Ascending aorta (tissue), 2 donors: ENCODE measurements around the gene CD52. TPM values are rescaled to one million over a fixed set of nuclear protein-coding genes. Genes with fewer than 3 reads are reported as not detected.

Source experiments
- DNase-seq, 2 donors: peaks; one replicate each; pipeline ENCODE4 v3.0.0-alpha.2; 2019; ENCODE audit warnings: low spot score in 2 of 2
- H3K27ac ChIP-seq, 2 donors: fragments of 200-600 bp; sonication (generic); one replicate each; pipeline ENCODE4 v1.5.1; 2016 to 2017; ENCODE audit warnings: mild to moderate bottlenecking in 1 of 2
- H3K27me3 ChIP-seq: fragments of 200-600 bp; sonication (generic); one replicate; pipeline ENCODE4 v1.5.1; 2017
- H3K36me3 ChIP-seq, 2 donors: fragments of 200-600 bp; sonication (generic); one replicate each; pipeline ENCODE4 v1.5.1; 2016
- H3K4me1 ChIP-seq, 2 donors: fragments of 200-600 bp; sonication (generic); one replicate each; pipeline ENCODE4 v1.5.1; 2016 to 2017; ENCODE audit warnings: mild to moderate bottlenecking in 1 of 2
- H3K4me3 ChIP-seq, 2 donors: fragments of 200-600 bp; sonication (generic); one replicate each; pipeline ENCODE4 v1.5.1; 2016 to 2017; ENCODE audit warnings: mild to moderate bottlenecking in 1 of 2
- H3K9me3 ChIP-seq, 2 donors: fragments of 200-600 bp; sonication (generic); one replicate each; pipeline ENCODE4 v1.5.1; 2016
- intact Hi-C: fragments of 100-400 bp; cut with DNase I; formaldehyde crosslinking; loops from one replicate; pipeline ENCODE4 v1.15.1; 2023
- total RNA-seq: library from RNA; depleted of rRNA; stranded (reverse); fragments of >200 nt; gene quantifications from one replicate; pipeline ENCODE4 v1.1.0, GENCODE V29; 2016
- TF ChIP-seq, protein P1 (sequence below), 3 experiments: fragments of 200-600 bp in 2 of 3; fragments of 450-650 bp in 1 of 3; sonication (generic) in 2 of 3; IDR thresholded peaks; one replicate each; pipeline ENCODE4 v1.5.1; 2016 to 2019; ENCODE audit warnings: antibody characterized with exemption in 3 of 3, mild to moderate bottlenecking in 1 of 3, moderate library complexity in 1 of 3

Gene CD52
- total RNA-seq, 1 donor from 2014 or later, result not detected

DNA sequence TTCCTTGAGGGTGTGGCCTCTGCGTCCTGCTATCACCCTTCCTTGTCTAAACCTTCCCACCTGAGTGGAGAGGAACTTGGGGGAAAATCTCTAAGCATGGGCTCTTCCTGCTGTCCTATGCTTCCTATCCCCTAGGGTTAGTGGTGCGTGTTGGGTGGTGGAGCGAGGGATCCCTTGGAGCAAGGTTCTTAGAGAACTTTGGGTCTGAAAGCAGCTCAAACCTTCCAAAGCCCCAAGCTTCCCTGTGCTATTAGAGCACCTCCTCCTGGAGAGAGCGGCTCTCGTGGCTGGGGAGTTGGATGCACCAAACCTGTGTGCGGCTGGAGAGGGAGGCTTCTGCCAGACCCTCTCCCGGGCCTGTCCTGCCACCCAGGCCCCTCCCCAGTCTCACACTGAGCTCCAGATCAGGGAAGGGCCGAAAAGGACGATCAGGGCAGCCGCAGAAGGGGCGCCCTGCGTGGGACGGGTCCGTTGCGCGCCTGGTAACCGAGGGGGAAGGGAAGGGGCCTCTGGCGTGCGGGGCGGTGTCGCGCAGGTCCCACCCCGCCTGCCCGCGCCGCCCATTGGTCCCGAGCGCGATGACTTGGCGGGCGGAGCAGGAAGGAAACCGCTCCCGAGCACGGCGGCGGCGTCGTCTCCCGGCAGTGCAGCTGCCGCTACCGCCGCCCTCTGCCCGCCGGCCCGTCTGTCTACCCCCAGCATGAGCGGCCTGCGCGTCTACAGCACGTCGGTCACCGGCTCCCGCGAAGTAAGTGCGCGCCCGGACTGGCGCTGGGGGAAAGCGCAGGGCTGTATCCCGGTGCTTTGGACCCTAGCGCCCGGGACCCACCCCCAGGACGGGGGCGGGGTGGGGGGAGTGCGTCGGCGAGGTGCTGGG is 38.1 kb upstream of the CD52 start, which contains the start of gene SH3BGRL3:
Gene SH3BGRL3 (plus strand): TSS at position 631 of the 877 bp plus-strand sequence. CDS start 70 bp downstream, at position 701.
- H3K27ac ChIP-seq, result peak within 1 kb of the TSS; percentile 90 to 99
- intact Hi-C loops, result loop anchor here (2.0 kb wide), 2 partner anchors 111 to 169 kb away; partner anchors contain the start of genes C1orf232, PDIK1L and ZNF593
- H3K9me3 ChIP-seq, result no peaks in the 10 kb centered on the region
- H3K4me1 ChIP-seq, result peaks cover 33 to 61% of the 10 kb centered on the region in 2 donors
- TF ChIP-seq, protein P1, sequence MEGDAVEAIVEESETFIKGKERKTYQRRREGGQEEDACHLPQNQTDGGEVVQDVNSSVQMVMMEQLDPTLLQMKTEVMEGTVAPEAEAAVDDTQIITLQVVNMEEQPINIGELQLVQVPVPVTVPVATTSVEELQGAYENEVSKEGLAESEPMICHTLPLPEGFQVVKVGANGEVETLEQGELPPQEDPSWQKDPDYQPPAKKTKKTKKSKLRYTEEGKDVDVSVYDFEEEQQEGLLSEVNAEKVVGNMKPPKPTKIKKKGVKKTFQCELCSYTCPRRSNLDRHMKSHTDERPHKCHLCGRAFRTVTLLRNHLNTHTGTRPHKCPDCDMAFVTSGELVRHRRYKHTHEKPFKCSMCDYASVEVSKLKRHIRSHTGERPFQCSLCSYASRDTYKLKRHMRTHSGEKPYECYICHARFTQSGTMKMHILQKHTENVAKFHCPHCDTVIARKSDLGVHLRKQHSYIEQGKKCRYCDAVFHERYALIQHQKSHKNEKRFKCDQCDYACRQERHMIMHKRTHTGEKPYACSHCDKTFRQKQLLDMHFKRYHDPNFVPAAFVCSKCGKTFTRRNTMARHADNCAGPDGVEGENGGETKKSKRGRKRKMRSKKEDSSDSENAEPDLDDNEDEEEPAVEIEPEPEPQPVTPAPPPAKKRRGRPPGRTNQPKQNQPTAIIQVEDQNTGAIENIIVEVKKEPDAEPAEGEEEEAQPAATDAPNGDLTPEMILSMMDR (IDR thresholded peaks at IDR 0.05), result peak in 2 of 3 experiments; percentile 35 to 56
- H3K36me3 ChIP-seq, result no peaks in the 10 kb centered on the region
- H3K27me3 ChIP-seq, result no peaks in the 10 kb centered on the region
- peak; percentile 64 to 94 for DNase-seq
- H3K4me3 ChIP-seq, result peak within 1 kb of the TSS; percentile 73 to 91

DNA sequence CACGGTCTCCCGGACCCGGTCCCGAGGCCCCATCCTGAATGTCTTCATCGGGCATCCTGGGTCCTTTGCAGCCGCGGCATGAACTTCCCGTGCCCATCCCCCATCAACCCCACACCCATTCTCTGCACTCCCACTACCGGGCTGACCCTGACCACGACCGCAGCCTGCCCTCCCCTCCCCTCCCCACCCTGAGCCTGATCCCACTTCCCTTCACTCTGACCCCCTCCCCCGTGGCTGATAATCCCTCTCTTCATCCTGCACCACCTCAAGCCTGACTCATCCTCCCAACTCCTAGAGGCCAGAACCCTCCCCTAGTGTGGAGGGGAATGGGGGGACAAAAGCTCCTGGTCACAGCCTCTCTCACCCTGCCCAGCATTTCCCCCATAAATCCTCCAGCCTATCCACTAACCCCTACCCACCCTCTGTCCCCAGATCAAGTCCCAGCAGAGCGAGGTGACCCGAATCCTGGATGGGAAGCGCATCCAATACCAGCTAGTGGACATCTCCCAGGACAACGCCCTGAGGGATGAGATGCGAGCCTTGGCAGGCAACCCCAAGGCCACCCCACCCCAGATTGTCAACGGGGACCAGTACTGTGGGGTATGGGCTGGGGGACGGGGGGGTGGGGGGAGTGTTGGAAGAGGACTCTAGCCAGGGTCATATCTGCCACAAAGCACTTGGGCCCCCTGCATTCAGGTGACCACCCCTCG is 37.3 kb upstream of the CD52 start:
- H3K4me1 ChIP-seq, result peaks cover 31 to 66% of the 10 kb centered on the region in 2 donors
- no peak for DNase-seq
- H3K9me3 ChIP-seq, result no peaks in the 10 kb centered on the region
- intact Hi-C loops, result no loop called here
- peak overlapping the region; percentile 90 to 99 for H3K27ac ChIP-seq
- H3K36me3 ChIP-seq, result no peaks in the 10 kb centered on the region
- no peaks in the 10 kb centered on the region for H3K27me3 ChIP-seq
- H3K4me3 ChIP-seq, result peak overlapping the region; percentile 73 to 91
- TF ChIP-seq, protein P1 (IDR thresholded peaks at IDR 0.05), result no peak

GRCh38 chr1:26281091-26281958 is 36.4 kb upstream of the CD52 start:
- Histone ChIP-seq H3K4me3 (peak overlapping the region; percentile 73 to 91), H3K27ac (peak overlapping the region; percentile 90 to 99), H3K4me1 (peaks cover 24 to 59% of the 10 kb centered on the region in 2 donors), H3K36me3 (no peaks in the 10 kb centered on the region), H3K9me3 (no peaks in the 10 kb centered on the region), H3K27me3 (no peaks in the 10 kb centered on the region)
- TF ChIP-seq, protein P1 (IDR thresholded peaks at IDR 0.05), result no peak
- no peak for DNase-seq
- intact Hi-C loops, result no loop called here

GRCh38 chr1:26281971-26282370 is 35.8 kb upstream of the CD52 start:
- H3K4me1 ChIP-seq, result peaks cover 22 to 53% of the 10 kb centered on the region in 2 donors
- H3K27me3 ChIP-seq, result no peaks in the 10 kb centered on the region
- no peaks in the 10 kb centered on the region for H3K36me3 ChIP-seq
- no peak for DNase-seq
- TF ChIP-seq, protein P1 (IDR thresholded peaks at IDR 0.05), result no peak
- H3K9me3 ChIP-seq, result no peaks in the 10 kb centered on the region
- peak overlapping the region in 1 of 2 donors; percentile 38 for H3K27ac ChIP-seq
- H3K4me3 ChIP-seq, result no peak overlapping the region
- intact Hi-C loops, result no loop called here

- Histone ChIP-seq H3K4me1 (peaks cover 22 to 48% of the 10 kb centered on the region in 2 donors), H3K9me3 (no peaks in the 10 kb centered on the region), H3K27ac (peak overlapping the region in 1 of 2 donors; percentile 38), H3K27me3 (no peaks in the 10 kb centered on the region), H3K36me3 (no peaks in the 10 kb centered on the region), H3K4me3 (no peak overlapping the region)
- intact Hi-C loops, result no loop called here
- no peak for DNase-seq
- TF ChIP-seq, protein P1 (IDR thresholded peaks at IDR 0.05), result no peak
Observed at GRCh38 chr1:26282401-26282918, 35.3 kb upstream of the CD52 start.
